PFSK-1 (cell line): Measurements from ENCODE around the gene ASCC1.

Source experiments
- FOXP2 ChIP-seq: optimal IDR thresholded peaks from 2 replicates; pipeline ENCODE3; 2011; ENCODE audit warnings: borderline replicate concordance, control low read depth, inconsistent platforms; ENCODE audit not compliant: insufficient read depth; ENCODE audit errors: extremely low read length, extremely low read depth
- POLR2AphosphoS5 ChIP-seq: IDR thresholded peaks from 2 replicates; pipeline ENCODE4 v1.6.1; 2012; ENCODE audit warnings: low read depth, mild to moderate bottlenecking, control low read depth, low read length, moderate library complexity
- SIN3A ChIP-seq: IDR thresholded peaks from 2 replicates; pipeline ENCODE4 v1.6.1; 2012; ENCODE audit warnings: mild to moderate bottlenecking, low read length, moderate library complexity, borderline replicate concordance; ENCODE audit not compliant: insufficient read depth
- TAF1 ChIP-seq: IDR thresholded peaks from 2 replicates; pipeline ENCODE4 v1.6.1; 2012; ENCODE audit warnings: low read length, control low read depth, borderline replicate concordance; ENCODE audit not compliant: insufficient read depth
- TF ChIP-seq, protein P1 (sequence below), 2 experiments: IDR thresholded peaks; 2 replicates each; pipeline versions ENCODE4 v1.6.1 to v1.8.0; 2011 to 2012; ENCODE audit warnings: low read depth in 2 of 2, low read length in 2 of 2, control low read depth in 1 of 2, inconsistent platforms in 1 of 2, mild to moderate bottlenecking in 1 of 2, moderate library complexity in 1 of 2; ENCODE audit not compliant: insufficient read depth in 1 of 2

ASCC1 gene

DNA sequence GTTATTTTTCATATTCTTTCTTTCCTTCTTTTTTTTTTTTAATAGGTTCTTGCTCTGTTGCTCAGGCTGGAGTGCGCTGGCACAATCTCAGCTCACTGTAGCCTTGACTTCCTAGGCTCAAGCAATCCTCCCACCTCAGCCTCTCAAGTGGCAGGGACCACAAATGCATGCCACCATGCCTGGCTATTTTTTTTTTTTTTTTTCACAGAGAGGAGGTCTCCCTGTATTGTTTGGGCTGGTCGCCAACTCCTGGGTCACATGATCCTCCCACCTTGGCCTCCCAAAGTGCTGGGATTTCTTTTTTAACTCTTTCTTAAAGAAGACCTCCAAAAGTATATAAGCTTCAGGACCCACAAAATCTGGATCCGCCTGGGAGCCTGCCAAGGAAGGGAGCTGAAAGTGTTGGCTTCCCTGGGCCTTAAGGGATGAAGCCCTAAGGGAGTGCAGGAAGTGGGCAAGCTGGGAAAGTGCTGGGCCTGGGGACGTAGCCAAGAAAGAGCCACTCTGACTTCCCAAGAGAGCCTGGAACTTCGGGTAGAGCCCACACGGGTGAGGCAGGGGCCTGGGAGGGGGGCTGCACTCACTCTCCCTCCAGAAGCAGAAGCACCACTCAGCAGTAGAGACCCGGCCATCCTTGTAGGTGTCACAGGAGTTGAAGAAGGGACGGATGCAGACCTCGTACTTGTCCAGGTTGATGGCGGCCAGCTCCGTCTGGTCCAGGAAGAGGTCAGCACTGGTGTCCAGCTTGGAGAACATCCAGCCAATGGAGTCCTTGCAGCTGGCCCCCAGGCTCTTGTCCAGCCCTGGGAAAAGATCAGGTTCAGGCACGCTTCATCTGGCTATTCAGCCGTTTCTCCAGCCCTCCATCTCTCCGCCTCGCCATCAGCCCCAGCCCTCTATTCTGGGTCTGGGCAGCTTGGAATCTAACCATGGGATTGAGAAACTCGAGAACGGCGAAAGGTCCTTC, 149.5 kb downstream of the ASCC1 start:
- TF ChIP-seq, protein P1, sequence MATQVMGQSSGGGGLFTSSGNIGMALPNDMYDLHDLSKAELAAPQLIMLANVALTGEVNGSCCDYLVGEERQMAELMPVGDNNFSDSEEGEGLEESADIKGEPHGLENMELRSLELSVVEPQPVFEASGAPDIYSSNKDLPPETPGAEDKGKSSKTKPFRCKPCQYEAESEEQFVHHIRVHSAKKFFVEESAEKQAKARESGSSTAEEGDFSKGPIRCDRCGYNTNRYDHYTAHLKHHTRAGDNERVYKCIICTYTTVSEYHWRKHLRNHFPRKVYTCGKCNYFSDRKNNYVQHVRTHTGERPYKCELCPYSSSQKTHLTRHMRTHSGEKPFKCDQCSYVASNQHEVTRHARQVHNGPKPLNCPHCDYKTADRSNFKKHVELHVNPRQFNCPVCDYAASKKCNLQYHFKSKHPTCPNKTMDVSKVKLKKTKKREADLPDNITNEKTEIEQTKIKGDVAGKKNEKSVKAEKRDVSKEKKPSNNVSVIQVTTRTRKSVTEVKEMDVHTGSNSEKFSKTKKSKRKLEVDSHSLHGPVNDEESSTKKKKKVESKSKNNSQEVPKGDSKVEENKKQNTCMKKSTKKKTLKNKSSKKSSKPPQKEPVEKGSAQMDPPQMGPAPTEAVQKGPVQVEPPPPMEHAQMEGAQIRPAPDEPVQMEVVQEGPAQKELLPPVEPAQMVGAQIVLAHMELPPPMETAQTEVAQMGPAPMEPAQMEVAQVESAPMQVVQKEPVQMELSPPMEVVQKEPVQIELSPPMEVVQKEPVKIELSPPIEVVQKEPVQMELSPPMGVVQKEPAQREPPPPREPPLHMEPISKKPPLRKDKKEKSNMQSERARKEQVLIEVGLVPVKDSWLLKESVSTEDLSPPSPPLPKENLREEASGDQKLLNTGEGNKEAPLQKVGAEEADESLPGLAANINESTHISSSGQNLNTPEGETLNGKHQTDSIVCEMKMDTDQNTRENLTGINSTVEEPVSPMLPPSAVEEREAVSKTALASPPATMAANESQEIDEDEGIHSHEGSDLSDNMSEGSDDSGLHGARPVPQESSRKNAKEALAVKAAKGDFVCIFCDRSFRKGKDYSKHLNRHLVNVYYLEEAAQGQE (IDR thresholded peaks at IDR 0.05; ENCODE audit: insufficient read depth in 1 of 2, low read depth in 2 of 2, low read length in 2 of 2) = no peak
- no peak for TF ChIP-seq TAF1

DNA sequence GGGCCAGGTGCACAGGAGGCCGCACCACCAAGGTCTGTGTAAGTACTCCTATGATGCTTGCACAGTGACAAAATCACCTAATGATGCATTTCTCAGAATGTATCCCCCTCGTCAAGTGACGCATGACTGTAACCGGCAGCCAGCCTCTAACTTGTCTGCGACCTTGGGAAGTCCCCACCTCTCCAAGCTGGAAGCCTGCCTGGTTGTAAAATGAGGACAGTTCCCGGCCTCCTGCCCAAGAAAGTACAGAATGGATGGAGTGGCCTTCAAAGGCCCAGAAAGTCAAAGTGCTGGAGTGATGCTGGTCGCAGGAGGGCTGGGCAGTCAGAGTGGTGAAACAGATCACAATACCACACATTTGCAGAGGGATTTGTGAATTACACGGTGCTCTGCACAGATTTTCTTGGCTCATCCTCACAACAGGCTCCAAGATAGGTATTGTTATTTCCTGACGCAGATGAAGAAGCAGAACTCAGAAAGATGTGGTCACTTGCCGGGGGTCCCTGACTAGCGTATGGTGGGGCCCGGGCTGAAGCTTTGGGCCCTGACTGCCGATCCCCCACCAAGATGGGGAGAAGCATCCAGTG, 150.5 kb downstream of the ASCC1 start:
- TF ChIP-seq, protein P1 (IDR thresholded peaks at IDR 0.05; ENCODE audit: insufficient read depth in 1 of 2, low read depth in 2 of 2, low read length in 2 of 2) = no peak
- TF ChIP-seq TAF1 (no peak), SIN3A (no peak), FOXP2 (no peak), POLR2AphosphoS5 (no peak)

DNA sequence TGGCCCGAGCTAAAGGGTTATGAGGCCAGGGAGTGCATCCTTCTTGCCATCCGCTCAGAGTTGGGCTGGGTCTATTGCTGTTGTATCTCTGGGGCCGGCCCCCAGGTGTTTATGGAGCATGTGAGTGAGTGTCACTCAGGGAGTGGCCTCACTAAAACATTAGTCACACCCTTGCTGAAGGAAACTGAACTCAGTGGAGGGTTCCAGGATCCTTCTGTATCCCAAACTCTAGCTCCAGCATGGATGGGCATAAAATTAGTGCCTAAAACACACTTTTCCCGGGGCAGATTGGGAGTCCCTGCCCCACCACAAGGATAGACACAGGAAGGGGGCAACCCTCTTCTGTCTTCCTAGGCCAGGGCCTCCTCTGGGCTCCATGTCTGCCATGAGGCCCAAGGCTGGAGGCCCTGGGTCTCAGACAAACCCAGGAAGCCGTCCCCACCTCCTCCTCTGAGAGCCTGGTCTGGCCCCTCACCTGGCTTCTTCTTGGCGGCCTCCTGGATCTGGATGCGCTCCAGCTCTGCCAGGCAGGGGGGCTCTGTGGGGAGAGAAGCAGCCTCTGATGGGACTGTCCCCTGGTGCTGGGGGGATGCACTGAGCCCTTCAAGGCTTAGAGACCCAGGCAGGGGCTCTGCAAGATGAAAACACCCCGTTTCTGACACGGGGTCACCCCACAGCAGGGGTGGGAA, 152.2 kb downstream of the ASCC1 start:
- TF ChIP-seq SIN3A (no peak), POLR2AphosphoS5 (no peak), TAF1 (no peak), FOXP2 (no peak)
- TF ChIP-seq, protein P1 (IDR thresholded peaks at IDR 0.05; ENCODE audit: insufficient read depth in 1 of 2, low read depth in 2 of 2, low read length in 2 of 2) = no peak

DNA sequence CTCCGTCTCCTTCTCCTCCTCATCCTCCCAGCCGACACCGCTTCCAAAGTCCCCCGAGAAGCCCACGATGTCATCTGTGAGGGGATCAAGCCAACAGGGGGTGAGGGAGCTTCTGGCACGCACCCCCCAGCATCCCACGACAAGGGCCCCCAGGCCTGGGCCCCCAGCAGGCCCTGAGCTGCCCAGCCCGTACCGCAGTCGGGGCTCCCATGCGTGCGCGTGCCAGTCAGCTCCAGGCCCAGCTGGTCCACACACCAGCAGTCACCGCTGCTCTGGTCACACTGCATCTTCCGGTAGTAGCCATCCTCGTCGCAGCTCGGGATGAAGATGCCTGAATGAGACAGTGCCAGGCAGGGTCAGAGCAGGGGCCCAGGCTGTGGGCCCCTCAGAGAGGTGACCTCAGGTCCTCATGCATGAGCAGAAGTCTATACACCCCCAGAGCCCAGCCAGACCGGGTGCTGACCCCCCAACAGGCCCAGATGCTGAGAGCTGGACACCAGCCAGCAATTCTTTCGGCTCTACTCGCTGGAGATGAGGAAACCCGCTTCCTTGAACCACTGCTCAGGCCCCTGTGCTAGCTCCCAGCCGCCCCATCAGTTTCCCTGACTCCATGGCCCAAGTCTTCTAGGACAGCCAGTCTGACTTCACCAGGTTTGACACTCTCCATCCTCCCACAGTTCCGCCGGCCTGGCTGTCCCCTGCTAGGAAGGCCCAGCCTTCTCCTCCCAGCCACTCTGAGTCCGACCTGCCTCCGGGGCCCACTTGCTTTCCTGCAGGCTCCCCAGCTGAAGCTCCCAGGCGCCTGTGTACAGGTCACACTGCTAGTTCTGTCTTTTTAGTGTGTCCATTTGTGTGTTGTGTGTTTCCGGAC, 153.0 kb downstream of the ASCC1 start:
- no peak for TF ChIP-seq FOXP2
- no peak for TF ChIP-seq TAF1
- TF ChIP-seq SIN3A = no peak
- TF ChIP-seq, protein P1 (IDR thresholded peaks at IDR 0.05; ENCODE audit: insufficient read depth in 1 of 2, low read depth in 2 of 2, low read length in 2 of 2) = no peak
- no peak for TF ChIP-seq POLR2AphosphoS5
